A673 (cell line): ENCODE data around the gene ZNF488.

Source experiments
- EZH2 ChIP-seq: fragments of 200-600 bp; sonication (generic); IDR thresholded peaks from 2 replicates; pipeline ENCODE4 v1.6.1; 2017; ENCODE audit warnings: borderline replicate concordance, low read depth, mild to moderate bottlenecking, mixed read lengths, antibody characterized with exemption, low read length; ENCODE audit not compliant: poor library complexity, severe bottlenecking
- TF ChIP-seq, protein P1 (sequence below): fragments of 300-800, 200-600 bp; sonication (generic); conservative IDR thresholded peaks from 2 replicates; pipeline ENCODE4 v1.5.1; 2017; ENCODE audit warnings: low read depth, mild to moderate bottlenecking, antibody characterized with exemption, low read length, moderate library complexity, mixed read lengths

DNA sequence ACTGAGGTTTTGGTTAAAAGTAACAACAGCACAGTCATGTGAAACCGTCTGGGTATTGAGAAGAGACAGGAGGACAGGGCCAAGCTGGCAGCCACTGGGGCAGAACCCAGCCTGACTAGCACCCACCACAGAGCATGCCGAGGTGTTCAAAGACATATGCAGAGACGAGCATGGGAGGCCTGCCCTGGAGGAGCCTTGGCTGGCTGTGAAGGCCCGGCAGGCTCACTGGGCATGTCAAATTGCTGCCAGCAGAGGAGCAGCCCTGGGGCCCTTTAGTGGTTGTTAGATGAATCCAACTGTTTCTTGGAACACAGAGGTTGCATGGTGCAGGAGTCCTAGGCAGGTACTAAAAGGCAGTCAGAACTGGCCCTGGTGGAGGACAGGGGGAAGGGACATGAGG is 66.8 kb downstream of the ZNF488 start:
- TF ChIP-seq, protein P1, sequence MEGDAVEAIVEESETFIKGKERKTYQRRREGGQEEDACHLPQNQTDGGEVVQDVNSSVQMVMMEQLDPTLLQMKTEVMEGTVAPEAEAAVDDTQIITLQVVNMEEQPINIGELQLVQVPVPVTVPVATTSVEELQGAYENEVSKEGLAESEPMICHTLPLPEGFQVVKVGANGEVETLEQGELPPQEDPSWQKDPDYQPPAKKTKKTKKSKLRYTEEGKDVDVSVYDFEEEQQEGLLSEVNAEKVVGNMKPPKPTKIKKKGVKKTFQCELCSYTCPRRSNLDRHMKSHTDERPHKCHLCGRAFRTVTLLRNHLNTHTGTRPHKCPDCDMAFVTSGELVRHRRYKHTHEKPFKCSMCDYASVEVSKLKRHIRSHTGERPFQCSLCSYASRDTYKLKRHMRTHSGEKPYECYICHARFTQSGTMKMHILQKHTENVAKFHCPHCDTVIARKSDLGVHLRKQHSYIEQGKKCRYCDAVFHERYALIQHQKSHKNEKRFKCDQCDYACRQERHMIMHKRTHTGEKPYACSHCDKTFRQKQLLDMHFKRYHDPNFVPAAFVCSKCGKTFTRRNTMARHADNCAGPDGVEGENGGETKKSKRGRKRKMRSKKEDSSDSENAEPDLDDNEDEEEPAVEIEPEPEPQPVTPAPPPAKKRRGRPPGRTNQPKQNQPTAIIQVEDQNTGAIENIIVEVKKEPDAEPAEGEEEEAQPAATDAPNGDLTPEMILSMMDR = no peak
- no peak for TF ChIP-seq EZH2
